HG02973 (cell line): ENCODE data around the gene APBA2.
"Not testable (repeated sequence)": the region's sequence is repeated elsewhere in the genome, so short reads cannot be mapped to it uniquely, and the experiment has no call there.

Experiments used
- ATAC-seq: cut with Tn5 transposase; IDR thresholded peaks from one replicate; pipeline ENCODE4 v1.9.1; 2021; ENCODE audit warnings: moderate library complexity; ENCODE audit not compliant: unreplicated experiment

Gene APBA2

DNA sequence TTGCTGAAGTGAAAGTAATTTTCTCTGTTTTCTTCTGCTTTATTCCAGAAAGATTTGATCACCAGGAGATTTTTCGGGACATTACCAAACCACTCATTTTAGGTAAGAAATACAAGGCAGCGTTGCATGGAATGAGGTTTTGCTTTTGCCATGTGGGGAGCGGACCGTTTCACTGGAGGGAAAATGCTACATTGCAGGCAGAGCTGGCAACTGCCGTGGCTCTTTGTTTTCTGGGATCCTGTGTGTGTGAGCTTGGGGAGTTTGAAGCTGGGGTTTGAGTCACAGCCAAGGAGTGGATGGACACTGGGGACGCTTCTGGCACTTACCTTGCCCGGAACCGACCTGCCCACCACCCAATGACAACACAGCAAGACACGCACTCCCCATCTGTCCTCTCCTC lies 109.9 kb downstream of the APBA2 start:
- no peak for ATAC-seq

DNA sequence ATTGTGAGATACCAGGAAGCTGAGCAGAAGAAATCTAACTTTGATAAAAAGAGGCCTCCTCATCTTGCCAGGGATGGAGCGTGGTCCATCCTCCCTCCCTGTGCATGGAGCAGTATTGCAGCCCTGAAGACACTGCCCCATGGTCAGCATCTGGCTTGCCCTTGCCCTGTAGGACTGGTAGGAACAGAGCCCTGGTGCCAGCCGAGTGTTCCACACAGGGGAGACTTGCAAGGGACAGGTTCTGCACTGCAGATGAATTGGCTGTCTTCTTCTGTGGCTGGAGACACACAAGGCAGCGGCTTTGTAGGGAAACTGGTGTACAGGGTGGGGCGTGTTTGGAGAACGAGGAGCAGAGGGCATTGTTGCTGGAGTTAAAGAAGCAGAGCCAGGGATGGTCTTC lies 110.5 kb downstream of the APBA2 start:
- no peak for ATAC-seq

DNA sequence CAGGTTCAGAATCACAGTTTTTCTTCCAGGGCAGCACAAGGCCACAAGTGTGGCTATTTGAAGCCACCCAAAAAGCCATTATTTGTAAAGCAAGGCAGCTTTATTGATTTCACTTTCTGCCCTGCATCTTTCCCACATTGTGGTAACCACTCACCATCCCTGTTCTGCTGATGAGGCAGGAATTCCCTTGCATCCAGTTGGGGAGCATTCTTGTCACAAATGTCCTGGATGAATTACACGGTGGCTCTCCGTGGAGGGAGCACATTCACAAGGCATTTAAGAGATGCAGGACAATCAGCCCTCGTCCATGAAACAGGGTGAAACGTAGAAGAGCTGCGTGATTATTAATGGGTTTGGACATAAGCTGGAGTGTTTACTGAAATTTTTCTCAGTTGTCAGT lies 111.2 kb downstream of the APBA2 start:
- ATAC-seq = no peak

DNA sequence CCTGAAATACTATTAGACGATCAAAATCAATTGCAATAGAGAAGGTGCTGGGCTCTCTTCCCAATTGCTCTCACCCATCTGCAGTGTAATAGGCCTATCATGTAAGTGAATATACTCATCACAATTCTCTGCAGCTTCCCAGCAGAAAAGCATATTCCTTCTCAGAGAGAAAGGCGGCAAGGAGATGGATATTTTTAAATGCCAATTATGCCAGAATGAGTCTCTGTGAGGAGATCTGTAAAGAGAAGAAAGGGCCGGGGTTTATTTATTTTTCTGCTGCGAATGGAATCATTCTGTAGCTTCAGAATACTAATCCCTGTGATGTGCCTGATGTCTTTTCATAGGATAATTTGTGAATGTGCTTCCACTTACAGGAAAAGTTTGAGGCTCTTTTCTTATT lies 112.0 kb downstream of the APBA2 start:
- no peak for ATAC-seq

DNA sequence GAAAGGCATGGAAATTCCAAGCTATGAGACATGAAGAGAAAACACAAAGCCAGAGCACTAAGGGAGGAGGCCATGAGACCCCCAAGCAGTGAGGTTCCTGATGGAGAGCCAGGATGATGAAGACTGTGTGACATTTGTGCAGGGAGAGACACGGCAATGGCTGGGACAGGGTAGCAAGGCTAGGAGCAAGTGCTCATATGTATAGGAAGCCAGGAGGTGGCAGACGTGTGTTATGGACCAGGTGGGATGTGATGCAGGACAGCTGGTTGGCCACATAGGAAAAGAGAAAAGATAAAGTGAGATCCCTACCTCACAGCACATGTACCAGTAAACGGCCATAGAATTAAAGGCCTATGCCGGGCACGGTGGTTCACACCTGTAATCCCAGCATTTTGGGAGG lies 112.7 kb downstream of the APBA2 start:
- ATAC-seq = no peak

DNA sequence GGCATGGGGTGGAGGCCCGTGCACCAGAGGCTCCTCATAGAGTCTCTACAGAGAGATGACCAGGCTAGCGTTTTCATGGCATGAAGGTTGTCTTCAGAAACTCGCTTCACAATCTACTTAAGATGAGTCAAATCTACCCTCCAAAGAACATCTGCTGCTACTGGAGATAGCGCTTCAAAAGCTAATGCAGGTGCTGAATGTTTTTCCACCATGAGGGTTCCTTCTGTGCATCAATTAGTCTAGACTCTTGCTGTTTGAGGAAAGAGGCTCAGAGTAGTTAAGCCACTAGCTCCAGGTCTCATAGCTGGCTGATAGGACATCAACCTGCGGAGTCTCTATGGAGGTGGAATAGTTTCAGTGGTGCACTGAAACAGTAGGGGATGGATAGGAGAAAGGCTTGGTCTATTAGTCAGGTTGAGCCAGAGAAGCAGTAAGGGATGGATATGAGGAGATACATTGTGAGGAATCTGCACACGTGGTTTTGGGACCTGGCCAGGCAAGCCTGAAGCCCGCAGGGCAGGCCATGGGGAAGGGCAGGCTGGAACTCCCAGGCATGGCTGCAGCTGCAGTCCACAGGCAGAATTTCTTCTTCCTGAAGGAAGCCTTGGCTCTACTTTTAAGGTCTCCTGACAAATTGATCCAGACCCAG lies 117.5 kb downstream of the APBA2 start:
- no peak for ATAC-seq

DNA sequence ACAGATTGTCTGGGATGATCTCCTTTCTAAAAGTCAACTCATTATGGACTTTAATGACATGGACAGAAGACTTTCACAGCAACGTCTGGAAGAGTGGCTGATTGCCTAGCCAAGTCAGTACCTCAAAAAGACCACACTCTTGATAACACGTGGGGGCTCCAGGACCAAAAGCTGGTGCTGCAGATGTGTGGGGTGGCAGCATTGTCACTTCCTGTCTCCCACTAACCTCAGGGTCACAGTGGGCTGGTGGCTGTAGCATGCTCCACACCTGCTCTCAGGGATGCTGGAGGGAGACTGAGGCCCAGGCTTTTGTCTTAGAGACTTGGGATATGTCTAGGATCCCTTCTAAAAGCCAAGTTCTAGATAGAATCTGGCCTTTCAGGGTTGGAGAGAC lies 118.1 kb downstream of the APBA2 start:
- ATAC-seq = no peak

DNA sequence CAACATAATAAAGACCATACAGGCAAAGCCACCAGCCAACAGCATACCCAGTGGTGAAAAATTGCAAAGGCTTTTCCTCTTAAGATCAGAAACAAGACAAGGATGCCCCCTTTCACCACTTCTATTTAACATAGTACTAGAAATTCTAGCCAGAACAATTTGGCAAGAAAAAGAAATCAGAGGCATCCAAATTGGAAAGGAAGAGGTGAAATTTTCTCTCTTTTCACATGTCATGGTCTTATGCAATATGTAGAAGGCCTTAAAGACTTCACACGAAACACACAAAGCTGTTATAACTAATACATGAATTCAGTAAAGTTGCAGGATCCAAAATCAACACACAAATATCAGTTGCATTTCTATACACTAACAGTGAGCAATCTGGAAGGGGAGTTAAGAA lies 120.2 kb downstream of the APBA2 start:
- ATAC-seq = no peak

DNA sequence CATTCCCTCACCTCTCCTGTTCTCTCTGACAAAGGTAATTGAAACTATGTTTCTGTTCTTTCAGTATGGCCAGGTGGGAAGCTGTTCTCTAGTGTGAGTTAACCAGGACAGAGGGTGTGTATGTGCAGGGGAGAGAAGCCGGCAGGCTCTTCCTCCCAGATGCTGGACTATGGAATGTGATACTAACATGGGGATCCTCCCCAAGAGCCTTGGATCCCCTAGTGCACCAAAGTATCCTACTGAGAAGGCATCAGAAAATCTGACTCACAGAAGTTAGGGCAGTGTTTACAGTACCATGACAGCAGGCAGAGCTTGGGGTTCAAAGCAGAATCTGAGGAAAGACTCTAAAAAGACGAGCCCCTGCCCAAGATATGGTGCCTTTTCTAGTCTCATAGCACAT lies 123.1 kb downstream of the APBA2 start:
- no peak for ATAC-seq

DNA sequence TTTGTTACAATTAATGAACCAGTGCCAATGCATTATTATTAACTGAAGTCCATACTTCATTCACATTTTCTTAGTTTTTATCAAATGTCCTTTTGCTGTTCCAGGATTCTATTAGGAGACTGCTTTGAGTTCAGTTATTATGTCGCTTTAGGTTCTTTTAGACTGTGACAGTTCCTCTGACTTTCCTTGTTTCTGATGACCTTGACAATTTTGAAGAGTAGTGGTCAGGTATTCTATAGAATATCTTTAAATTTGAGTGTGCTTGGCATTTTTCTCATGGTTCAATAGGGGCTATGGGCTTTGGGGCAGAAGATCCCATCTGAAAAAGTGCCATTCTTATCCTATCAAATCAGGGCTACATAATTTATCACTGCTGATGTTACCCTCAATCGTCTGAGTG lies 126.3 kb downstream of the APBA2 start:
- no peak for ATAC-seq

DNA sequence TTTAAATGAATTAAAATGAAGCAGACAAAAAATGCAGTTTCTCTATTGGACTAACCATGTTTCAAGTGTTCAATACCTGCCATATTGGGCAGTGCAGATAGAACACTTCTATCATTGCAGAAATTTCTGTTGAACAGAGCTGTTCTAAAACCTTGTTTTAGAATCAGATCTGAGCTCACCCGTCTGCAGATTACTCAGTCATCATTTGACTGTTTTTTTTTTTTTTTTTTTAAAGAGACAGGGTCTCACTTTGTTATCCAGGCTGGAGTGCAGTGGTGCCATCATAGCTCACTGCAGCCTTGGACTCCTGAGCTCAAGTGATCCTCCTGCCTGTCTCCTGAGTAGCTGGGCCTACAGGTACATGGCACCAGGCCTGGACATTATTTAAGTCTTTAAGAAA lies 128.7 kb downstream of the APBA2 start:
- no peak for ATAC-seq

DNA sequence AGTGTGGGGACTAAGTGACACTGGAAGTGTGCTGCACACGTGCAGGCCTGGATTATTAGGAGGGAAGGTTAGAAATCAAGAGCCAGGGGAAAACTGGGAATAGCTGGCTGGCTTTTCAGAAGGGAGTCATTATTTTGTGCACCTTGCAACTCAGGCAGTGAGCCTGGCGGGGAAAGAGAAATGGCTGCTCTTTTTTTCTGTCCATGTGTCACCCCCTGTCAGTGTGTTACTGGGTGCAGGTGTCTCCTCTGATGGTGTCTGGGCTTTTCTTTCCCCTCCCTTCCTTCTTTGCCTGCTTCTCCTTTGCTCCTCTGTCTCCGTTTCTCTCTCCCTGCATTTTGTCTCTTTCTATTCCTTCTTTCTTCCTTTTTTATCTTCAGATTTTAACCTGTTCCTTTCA lies 130.7 kb downstream of the APBA2 start:
- ATAC-seq = no peak

DNA sequence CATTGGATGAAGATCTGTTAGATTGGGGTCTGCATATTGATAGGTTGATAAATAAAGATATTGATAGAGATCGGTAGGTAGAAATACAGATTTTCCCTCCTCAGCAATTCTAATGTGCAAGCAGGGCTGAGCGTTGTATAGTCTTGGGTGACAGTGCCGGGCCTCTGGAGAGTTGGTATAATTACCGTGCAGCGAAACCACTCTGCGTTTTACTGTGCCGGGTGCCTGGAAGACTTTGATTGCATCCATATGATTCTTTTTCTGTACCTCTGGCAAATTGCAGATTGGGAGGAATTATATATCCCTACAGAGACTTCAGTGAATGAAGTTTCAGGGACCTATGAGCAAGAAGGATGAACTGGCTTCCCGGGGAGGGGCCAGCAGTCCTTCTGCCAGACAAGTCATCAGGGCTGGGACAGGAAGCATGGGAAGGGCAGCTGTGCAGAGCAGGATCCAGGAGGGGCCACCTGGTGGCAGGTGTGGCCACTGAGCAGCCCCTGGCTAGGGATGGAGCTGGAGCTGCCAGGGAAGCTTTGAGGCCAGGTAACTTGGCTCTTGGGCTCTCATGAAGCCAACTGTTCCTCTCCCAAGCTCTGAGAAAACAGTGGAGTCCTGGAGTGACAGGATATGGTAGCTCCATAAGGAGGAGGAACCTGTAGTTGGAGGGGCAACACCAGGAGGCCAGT lies 132.5 kb downstream of the APBA2 start:
- no peak for ATAC-seq

DNA sequence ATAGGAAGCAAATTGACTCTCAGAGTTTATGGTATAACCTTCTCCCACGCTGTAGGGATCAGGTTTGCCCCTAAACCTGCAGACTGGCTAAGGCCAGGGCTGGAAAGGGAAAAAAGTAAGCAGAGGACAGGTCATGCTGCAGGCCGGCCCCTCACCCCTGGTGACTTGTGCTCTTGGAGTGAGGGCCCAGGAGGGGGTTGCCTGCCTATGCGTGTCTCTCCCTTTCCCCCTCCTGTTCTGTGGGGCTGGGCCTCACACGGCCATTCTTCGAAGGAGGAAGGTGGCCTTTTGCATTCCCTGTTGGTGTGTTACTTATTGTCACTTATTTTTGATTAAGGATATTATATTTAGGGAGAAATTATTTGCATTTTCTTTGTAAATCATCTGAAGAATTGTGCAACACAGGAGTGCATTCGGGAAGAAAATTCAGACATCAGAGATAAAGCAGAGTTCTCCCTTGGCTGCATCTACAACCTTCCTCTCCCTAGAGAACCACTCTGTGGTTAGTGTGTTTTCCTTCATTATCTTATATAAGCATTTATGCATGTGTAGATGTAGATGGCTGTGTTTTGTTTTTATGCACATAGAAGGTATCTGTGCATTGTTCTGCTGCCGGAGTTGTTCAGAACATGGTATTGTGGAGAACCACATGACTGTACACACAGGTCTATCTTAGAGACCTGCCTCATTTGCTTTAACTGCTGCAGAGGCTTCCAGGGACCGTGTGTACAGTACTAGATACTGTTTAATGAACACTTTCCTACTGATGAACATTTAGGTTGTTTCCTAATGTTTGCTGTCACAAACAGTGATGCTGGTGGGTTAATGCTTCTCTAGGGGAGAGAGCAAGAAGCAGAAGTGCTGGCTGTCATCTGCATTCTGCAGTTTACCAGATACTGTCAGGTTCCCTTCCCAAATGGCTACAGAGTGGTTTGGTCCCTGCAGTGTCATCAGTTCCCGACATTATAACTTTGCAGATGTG lies 133.5 kb downstream of the APBA2 start:
- ATAC-seq = no peak

DNA sequence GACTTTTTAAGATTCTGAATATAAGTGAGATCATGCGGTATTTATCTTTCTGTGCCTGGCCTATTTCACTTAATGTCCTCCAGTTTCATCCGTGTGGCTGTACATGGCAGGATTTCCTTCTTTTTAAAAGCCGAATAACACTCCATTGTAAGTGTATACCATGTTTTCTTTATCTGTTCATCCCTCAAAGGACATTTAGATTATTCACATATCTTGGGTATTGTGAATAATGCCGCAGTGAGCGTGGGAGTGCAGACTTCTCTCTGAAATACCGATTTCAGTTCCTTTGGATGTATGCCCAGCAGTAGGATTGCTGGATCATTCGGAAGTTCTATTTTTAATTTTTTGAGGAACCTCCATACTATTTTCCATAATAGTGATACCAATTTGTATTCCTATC lies 136.1 kb downstream of the APBA2 start:
- no peak for ATAC-seq

DNA sequence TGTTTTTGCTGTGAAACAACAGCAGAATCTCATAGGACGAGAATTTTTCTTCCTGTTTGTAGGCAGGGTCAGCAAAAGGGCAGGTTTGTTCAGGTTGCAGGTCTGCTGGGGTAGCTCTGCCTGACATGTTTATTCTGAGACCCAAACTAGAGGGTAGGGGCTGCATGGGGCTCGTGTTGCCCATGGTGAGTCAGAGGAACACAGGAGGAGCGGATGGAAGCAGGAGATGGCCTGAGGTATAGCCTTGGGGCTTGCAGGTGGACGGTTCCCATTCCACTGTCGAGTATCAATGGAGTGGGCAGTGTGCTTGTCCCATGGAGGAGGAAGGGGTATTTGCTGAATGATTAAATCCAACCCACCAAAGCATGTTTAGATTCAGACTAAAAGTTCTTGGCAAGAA lies 138.9 kb downstream of the APBA2 start:
- no peak for ATAC-seq

DNA sequence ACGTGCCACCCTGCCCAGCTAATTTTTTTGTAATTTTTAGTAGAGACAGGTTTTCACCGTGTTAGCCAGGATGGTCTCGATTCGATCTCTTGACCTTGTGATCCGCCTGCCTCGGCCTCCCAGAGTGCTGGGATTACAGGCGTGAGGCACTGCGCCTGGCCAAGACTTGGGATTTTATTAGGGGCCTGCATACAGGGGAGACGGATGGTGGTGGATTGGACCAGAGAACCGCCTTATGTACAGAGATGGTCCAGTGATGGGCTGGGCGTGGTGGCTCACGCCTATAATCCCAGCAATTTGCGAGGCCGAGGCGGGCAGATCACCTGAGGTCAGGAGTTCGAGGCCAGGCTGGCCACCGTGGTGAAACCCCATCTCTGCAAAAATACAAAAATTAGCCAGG lies 139.6 kb downstream of the APBA2 start:
- ATAC-seq = not testable (repeated sequence)

DNA sequence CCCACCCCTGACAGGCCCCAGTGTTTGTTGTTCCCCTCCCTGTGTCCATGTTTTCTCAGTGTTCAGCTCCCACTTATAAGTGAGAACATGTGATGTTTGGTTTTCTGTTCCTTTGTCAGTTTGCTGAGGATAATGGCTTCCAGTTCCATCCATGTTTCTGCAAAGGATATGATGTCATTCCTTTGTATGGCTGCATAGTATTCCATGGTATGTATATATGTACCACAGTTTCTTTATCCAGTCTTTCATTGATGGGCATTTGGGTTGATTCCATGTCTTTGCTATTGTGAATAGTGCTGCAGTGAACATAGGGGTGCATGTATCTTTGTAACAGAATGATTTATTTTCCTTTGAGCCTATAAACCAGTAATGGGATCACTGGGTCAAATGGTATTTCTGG lies 142.4 kb downstream of the APBA2 start:
- not testable (repeated sequence) for ATAC-seq

DNA sequence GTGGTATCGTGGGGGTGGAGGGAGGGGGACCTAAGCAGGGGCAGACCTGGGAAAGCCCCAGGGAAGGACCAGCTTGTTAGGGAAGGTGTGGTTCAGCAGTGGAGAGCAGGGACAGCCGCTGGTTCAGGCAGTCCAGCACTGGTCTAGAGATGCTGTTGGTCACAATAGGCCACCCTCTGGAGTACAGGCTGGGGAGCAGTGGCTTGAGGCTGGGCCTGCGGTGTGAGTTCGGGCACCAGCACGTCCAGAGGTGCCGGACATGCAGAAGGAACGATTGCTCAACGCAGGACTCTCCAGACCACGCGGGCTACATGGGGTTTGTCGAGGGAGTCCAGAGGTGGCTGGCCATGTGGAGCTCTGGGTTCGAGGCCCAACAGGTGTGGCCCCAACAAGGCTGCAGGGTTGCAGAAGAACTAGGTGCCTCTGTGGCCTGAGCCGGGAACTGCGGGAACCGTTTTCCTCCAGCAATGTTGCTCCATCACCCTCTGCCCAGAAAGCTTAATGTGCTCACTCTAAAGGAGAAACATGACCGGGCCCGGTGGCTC lies 143.9 kb downstream of the APBA2 start:
- no peak for ATAC-seq

DNA sequence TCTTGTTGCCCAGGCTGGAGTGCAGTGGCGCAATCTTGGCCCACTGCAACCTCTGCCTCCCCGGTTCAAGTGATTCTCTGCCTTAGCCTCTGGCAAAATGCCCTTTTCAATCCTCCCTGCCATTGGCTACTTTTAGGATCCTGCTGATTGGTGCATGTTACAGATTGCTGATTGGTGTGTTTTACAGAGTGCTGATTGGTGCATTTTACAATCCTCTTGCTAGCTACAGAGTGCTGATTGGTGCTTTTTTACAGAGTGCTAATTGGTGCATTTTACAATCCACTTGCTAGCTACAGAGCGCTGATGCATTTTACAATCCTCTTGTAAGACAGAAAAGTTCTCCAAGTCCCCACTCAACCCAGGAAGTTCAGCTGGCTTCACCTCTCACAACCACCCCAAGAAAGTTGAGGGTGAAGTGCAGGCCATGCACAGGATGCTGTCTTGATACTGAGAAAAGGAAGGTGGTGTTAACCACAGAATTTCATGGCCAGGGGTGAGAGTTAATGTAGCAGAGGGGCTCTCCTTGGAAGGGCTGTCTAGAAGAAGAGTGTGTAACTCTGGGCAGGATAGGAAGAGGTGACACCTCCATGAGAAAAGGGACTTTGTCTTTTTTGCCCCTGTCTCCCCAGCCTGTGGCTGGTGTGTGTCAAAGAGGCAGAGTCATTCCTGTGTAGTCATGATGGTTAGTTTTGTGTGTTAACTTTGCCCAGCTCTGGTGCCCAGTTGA lies 145.9 kb downstream of the APBA2 start:
- no peak for ATAC-seq

DNA sequence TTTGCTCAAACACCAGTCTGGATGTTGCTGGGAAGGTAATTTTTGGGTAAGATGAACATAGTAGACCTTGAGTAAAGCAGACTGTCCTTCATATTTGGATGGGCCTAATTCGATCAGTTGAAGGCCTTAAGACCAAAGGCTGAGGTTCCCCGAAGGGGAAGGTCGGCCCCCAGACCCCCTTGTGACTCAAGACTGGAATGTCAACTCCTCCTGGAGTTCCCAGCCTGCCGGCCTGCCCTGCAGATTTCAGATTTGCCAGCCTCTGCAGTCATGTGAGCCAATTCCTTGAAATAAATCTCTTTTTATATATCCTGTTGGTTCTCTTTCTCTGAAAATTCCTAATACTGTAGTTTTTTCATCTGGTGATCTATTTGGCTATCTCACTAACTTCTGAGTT lies 146.5 kb downstream of the APBA2 start:
- no peak for ATAC-seq
